Uterus (tissue), 4 donors: ENCODE results near the gene TMEM54. TPM values are rescaled to one million over a fixed set of nuclear protein-coding genes. Genes with fewer than 3 reads are reported as not detected.
"Not testable (repeated sequence)": the region's sequence is repeated elsewhere in the genome, so short reads cannot be mapped to it uniquely, and the experiment has no call there.

Source experiments
- DNase-seq, 2 donors: peaks; one replicate each; pipeline ENCODE4 v3.0.0-alpha.2; 2019 to 2020
- H3K27ac ChIP-seq, 2 donors: fragments of 200-600 bp; sonication (generic); 1 replicate in 1 of 2; 2 replicates in 1 of 2; pipeline ENCODE4 v1.5.1; 2016 to 2018
- H3K27me3 ChIP-seq, 2 donors: fragments of 200-600 bp; sonication (generic); one replicate each; pipeline ENCODE4 v1.5.1; 2018 to 2019; ENCODE audit warnings: control low read depth in 1 of 2
- H3K36me3 ChIP-seq, 2 donors: fragments of 200-600 bp; sonication (generic); one replicate each; pipeline ENCODE4 v1.5.1; 2019; ENCODE audit warnings: control low read depth in 1 of 2
- H3K4me1 ChIP-seq, 2 donors: fragments of 200-600 bp; sonication (generic); one replicate each; pipeline ENCODE4 v1.5.1; 2018 to 2019; ENCODE audit warnings: control low read depth in 1 of 2
- H3K4me3 ChIP-seq, 2 donors: fragments of 200-600 bp; sonication (generic); 1 replicate in 1 of 2; 2 replicates in 1 of 2; pipeline ENCODE4 v1.5.1; 2018 to 2019; ENCODE audit warnings: mild to moderate bottlenecking in 1 of 2
- H3K9me3 ChIP-seq, 2 donors: fragments of 200-600 bp; sonication (generic); one replicate each; pipeline ENCODE4 v1.5.1; 2019; ENCODE audit warnings: control low read depth in 1 of 2
- CTCF ChIP-seq, 4 experiments: fragments of 200-600 bp in 2 of 4; fragments of 450-650 bp in 2 of 4; sonication (generic) in 2 of 4; IDR thresholded peaks; one replicate each; pipeline ENCODE4 v1.5.1; 2016 to 2019; ENCODE audit warnings: antibody characterized with exemption in 4 of 4, mild to moderate bottlenecking in 2 of 4, moderate library complexity in 1 of 4
- POLR2A ChIP-seq, 2 donors: fragments of 450-650 bp; IDR thresholded peaks; one replicate each; pipeline ENCODE4 v1.6.1; 2016; ENCODE audit warnings: antibody characterized with exemption in 2 of 2, mild to moderate bottlenecking in 1 of 2, moderate library complexity in 1 of 2
- intact Hi-C: fragments of 100-400 bp; cut with DNase I; formaldehyde crosslinking; loops from one replicate; pipeline ENCODE4 v1.15.1; 2023; ENCODE audit warnings: low total_unique reads
- total RNA-seq, 4 donors: library from RNA; depleted of rRNA in 3 of 4; stranded (reverse); fragments of >200 nt in 3 of 4; gene quantifications; one replicate each; pipeline versions ENCODE4 v1.1.0 to v1.2.4, GENCODE V29; 2014 to 2023
- donor health status: DM: yes; HTN: yes; CAD: no.

Gene TMEM54
- total RNA-seq, 4 donors from 2014 or later: 18.4 to 57.4 (median 34.8) TPM

- Histone ChIP-seq H3K4me1 (no peaks in the 10 kb centered on the region), H3K9me3 (no peaks in the 10 kb centered on the region), H3K4me3 (no peak overlapping the region), H3K36me3 (no peaks in the 10 kb centered on the region), H3K27ac (no peak overlapping the region), H3K27me3 (no peaks in the 10 kb centered on the region)
- no peak for DNase-seq
- TF ChIP-seq POLR2A (IDR thresholded peaks at IDR 0.05) (no peak), CTCF (IDR thresholded peaks at IDR 0.05) (no peak)
- intact Hi-C loops: no loop called here
These were observed 9.1 kb upstream of the TMEM54 start for GRCh38 chr1:32910319-32910718.

- intact Hi-C loops: no loop called here
- Histone ChIP-seq H3K27ac (no peak overlapping the region), H3K9me3 (no peaks in the 10 kb centered on the region), H3K4me1 (no peaks in the 10 kb centered on the region), H3K27me3 (no peaks in the 10 kb centered on the region), H3K36me3 (no peaks in the 10 kb centered on the region), H3K4me3 (no peak overlapping the region)
- DNase-seq: no peak
- TF ChIP-seq POLR2A (IDR thresholded peaks at IDR 0.05) (no peak), CTCF (IDR thresholded peaks at IDR 0.05) (no peak)
These were observed 6.2 kb upstream of the TMEM54 start for GRCh38 chr1:32907435-32907834.

- no peaks in the 10 kb centered on the region for H3K9me3 ChIP-seq
- no peak overlapping the region for H3K4me3 ChIP-seq
- H3K4me1 ChIP-seq: no peaks in the 10 kb centered on the region
- intact Hi-C loops: no loop called here
- H3K27me3 ChIP-seq: no peaks in the 10 kb centered on the region
- no peak for DNase-seq
- no peaks in the 10 kb centered on the region for H3K36me3 ChIP-seq
- TF ChIP-seq CTCF (IDR thresholded peaks at IDR 0.05) (no peak), POLR2A (IDR thresholded peaks at IDR 0.05) (no peak)
- no peak overlapping the region for H3K27ac ChIP-seq
These were observed 5.5 kb upstream of the TMEM54 start for GRCh38 chr1:32906654-32907053.

GRCh38 chr1:32905588-32905987 is 4.4 kb upstream of the TMEM54 start:
- H3K27me3 ChIP-seq, H3K36me3 ChIP-seq, H3K4me1 ChIP-seq, H3K9me3 ChIP-seq, DNase-seq, intact Hi-C loops, H3K27ac ChIP-seq, H3K4me3 ChIP-seq: not testable (repeated sequence)

GRCh38 chr1:32904797-32905196 is 3.6 kb upstream of the TMEM54 start:
- intact Hi-C loops: no loop called here
- no peak for DNase-seq
- Histone ChIP-seq H3K27ac (no peak overlapping the region), H3K4me1 (peaks cover 0 to 6% of the 10 kb centered on the region in 2 donors), H3K36me3 (no peaks in the 10 kb centered on the region), H3K27me3 (no peaks in the 10 kb centered on the region), H3K4me3 (no peak overlapping the region), H3K9me3 (no peaks in the 10 kb centered on the region)
- no peak for TF ChIP-seq CTCF (IDR thresholded peaks at IDR 0.05)
- TF ChIP-seq POLR2A (IDR thresholded peaks at IDR 0.05): no peak
